GM13976 (cell line): ENCODE results near the gene TRIM33.
"Not testable (repeated sequence)": the region's sequence is repeated elsewhere in the genome, so short reads cannot be mapped to it uniquely, and the experiment has no call there.

Source experiments
- DNase-seq: peaks from one replicate; pipeline ENCODE4 v3.0.0; 2012; ENCODE audit warnings: low spot score
- in situ Hi-C: fragments of 300-500 bp; cut with MboI; formaldehyde crosslinking; loops from one replicate; pipeline ENCODE4 v1.12.0; 2022; ENCODE audit warnings: low sequenced_read_pairs, mixed read lengths, inconsistent platforms; ENCODE audit not compliant: unreplicated experiment
- TF ChIP-seq, protein P1 (sequence below): IDR thresholded peaks from 2 replicates; pipeline ENCODE4 v1.5.1; 2012; ENCODE audit warnings: borderline replicate concordance, mild to moderate bottlenecking; ENCODE audit not compliant: insufficient read depth; ENCODE audit errors: extremely low read depth, missing control alignments, control extremely low read depth

TRIM33 gene

DNA sequence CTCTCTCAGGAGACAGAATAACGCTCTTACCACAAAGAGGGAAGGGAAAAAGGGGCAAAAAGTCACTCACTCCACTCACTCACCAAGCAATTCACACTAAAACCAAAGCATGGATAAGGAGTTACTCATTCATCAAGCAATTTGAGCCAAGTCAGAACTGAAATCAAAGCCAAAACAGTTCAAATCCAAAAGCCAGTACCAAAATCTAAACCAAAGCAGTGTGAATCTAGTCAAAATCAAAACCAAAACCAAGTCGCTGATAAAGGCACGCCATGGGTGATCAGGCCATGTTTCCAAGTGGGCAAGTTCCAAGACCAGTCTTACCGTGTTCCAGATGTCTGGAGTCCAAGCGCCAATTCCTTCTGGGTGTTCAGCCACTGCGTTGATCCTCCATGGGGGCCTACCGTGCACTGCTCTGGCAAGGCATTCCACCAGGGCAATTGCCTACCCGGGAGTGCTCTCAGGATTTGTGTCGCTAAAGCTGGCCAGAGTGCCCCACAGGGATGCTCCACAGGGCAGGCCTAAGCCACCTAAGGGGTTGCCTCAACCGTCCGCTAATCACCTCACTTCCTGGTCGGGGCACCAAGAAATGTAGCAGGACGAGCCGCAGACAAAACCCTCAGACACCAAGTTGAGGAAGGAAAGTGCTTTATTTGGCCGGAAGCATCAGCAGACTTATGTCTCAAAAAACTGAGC is 142.3 kb downstream of the TRIM33 start:
- TF ChIP-seq, protein P1, sequence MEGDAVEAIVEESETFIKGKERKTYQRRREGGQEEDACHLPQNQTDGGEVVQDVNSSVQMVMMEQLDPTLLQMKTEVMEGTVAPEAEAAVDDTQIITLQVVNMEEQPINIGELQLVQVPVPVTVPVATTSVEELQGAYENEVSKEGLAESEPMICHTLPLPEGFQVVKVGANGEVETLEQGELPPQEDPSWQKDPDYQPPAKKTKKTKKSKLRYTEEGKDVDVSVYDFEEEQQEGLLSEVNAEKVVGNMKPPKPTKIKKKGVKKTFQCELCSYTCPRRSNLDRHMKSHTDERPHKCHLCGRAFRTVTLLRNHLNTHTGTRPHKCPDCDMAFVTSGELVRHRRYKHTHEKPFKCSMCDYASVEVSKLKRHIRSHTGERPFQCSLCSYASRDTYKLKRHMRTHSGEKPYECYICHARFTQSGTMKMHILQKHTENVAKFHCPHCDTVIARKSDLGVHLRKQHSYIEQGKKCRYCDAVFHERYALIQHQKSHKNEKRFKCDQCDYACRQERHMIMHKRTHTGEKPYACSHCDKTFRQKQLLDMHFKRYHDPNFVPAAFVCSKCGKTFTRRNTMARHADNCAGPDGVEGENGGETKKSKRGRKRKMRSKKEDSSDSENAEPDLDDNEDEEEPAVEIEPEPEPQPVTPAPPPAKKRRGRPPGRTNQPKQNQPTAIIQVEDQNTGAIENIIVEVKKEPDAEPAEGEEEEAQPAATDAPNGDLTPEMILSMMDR, result no peak
- in situ Hi-C loops, result no loop called here
- DNase-seq, result no peak

DNA sequence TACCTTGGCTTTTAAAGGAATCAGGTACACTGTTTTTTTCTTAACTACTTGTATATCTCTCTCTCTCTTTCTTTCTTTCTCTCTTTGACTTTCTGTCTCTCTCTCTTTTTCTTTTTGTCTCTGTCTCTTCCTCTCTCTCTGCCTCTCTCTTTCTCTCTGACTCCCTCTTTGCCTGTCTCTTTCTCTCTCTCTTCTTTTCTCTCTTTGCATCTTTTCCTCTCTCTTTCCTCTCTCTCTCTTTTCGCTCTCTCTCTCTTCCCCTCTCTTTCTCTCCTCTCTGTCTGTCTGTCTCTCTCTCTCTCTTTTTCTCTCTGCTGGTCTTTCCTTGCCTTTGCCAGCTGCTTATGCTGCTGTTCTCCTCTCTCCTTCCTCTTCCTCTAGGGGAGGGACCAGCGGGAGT is 143.2 kb downstream of the TRIM33 start:
- no peak for DNase-seq
- in situ Hi-C loops, result no loop called here
- TF ChIP-seq, protein P1, result no peak

DNA sequence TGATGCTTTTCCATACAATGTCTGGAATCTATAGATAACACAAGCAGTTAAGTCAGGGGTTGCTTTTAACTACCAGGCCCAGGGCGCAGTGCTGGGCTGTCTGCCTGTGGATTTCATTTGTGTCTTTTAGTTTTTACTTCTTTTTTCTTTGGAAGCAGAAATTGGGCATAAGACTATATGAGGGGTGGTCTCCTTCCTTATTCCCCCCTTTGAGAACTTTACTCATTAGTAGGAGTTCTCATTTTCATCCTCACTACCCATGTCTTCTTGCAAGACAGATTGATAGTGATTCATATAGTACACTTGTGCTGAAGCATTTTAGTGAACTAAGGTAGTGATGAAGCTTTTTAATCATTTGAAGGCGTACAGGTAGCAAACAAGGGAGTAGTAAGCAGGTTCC is 147.8 kb downstream of the TRIM33 start:
- DNase-seq, in situ Hi-C loops: not testable (repeated sequence)

DNA sequence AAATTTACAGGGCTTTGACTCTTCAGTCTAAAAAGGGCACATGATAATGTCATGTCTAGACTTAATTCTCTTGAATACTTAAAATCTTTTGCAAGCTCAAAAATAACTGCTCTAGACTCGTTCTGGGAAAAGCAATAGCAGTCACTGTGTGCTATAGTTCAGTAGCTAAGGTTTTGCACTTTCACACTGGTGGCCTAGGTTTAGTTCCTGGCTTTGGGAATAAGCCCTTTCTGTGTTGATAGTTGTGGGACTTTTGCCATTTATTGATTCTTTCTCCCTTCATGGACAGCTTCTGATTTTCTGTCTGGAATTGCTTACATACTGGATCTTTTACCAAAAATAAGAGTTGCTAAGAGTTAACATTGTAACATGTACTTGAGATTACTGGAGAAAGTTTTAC is 151.2 kb downstream of the TRIM33 start:
- TF ChIP-seq, protein P1, result no peak
- in situ Hi-C loops, result loop anchor here (10.0 kb wide), 1 partner anchor 195 kb away; no protein-coding TSS in a partner anchor
- no peak for DNase-seq

DNA sequence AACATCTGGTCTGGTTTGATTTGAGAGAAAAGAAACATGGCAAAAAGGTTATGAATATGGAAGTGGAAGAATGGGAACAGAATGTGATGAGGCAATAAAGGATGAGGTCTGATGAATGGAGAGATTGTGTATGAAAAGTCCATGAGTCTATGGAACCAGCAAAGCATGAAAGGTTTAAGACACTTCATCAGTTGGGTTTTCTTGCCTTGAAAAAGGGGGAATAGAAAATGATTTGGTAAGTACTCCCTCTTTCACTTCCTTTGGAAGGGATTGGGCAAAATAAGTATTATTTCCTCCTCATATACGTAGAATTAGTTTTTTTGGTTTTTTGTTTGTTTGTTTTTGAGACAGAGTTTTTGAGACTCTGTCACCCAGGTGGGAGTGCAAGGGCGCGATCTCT is 155.8 kb downstream of the TRIM33 start:
- DNase-seq, result no peak
- in situ Hi-C loops, result loop anchor here (10.0 kb wide), 1 partner anchor 200 kb away; no protein-coding TSS in a partner anchor
- TF ChIP-seq, protein P1, result no peak

DNA sequence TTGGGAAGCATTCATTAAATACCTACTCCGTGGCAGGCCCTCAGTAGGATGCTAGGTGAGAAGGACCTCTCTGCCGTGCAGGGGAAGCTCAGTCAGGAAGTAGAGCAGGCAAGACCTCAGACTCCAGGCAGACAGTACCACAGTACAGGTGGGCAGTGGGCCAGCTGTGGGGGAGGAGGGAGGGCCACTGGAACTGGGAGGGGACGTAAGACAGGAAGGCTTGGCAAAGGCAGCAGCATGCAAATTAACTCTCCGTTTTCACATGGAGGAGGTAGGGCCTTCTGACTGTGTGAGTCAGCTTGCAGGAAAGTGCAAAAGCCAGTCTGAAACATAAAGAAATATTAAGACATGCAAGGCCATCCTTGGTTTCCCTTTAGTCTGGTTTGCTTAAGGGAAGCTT is 157.7 kb downstream of the TRIM33 start:
- in situ Hi-C loops, result loop anchor here (10.0 kb wide), 1 partner anchor 202 kb away; no protein-coding TSS in a partner anchor
- TF ChIP-seq, protein P1, result no peak
- DNase-seq, result peak; percentile 13

DNA sequence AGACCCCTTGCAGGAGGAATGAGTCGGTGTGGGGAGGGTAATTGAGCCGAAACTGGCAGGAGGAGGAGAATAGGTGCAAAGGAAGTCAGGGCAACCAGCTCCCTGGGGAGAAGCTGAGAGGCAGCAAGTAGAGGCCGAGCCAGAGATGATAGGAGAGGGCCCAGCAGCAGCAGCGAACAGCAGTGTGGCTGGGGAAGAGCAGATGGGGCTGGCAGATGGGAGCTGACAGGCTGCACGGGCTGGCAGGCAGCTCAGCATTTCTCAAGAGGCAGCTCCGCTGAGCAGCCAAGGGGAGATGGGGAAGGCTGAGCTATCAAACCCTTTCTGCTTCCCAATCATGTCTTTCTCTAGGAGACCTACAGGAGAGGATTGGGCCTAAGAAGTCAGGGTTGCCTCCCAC is 158.2 kb downstream of the TRIM33 start:
- DNase-seq, result no peak
- in situ Hi-C loops, result loop anchor here (10.0 kb wide), 1 partner anchor 202 kb away; no protein-coding TSS in a partner anchor
- TF ChIP-seq, protein P1, result no peak
